ENCODE measurements around the gene DNAJC13. TPM values are rescaled to one million over a fixed set of nuclear protein-coding genes. Genes with fewer than 3 reads are reported as not detected.

DNAJC13 gene
- total RNA-seq, 1 experiment from 2014 or later, result 18.1 TPM

- Histone ChIP-seq H2BK5ac (ENCODE audit: insufficient read length, low read length) (no peak overlapping the region), H3K79me2 (ENCODE audit: insufficient read depth, low read length) (no peaks in the 10 kb centered on the region), H2BK20ac (ENCODE audit: low read depth, low read length, poor library complexity, severe bottlenecking) (no peak overlapping the region), H4K91ac (ENCODE audit: insufficient read length, low read depth, low read length) (no peak overlapping the region), H3K23me2 (ENCODE audit: insufficient read length, low read depth, low read length, poor library complexity, severe bottlenecking) (no peaks in the 10 kb centered on the region), H3K27me3 (ENCODE audit: insufficient read depth, low read length) (no peaks in the 10 kb centered on the region), H3K23ac (ENCODE audit: insufficient read length, low read depth, low read length) (no peak overlapping the region), H2BK120ac (ENCODE audit: low read depth, low read length, poor library complexity, severe bottlenecking) (no peak overlapping the region), H3K9me3 (ENCODE audit: control insufficient read depth, low read depth, low read length) (no peaks in the 10 kb centered on the region), H4K20me1 (ENCODE audit: control insufficient read depth, insufficient read depth, insufficient read length) (no peaks in the 10 kb centered on the region), H3K79me1 (ENCODE audit: insufficient read depth, low read depth, low read length, poor library complexity, severe bottlenecking) (no peaks in the 10 kb centered on the region), H3K18ac (ENCODE audit: insufficient read length, low read depth, low read length) (no peak overlapping the region), H3K14ac (ENCODE audit: insufficient read depth, low read length) (no peak overlapping the region), H3K4ac (ENCODE audit: low read depth, low read length) (no peak overlapping the region), H3K4me1 (ENCODE audit: insufficient read depth, low read length) (peaks cover 8% of the 10 kb centered on the region; the same call in 1 of the 2 replicates), H2AFZ (ENCODE audit: low read length) (no peak overlapping the region), H3K9ac (ENCODE audit: extremely low read depth, insufficient read length, low read length) (no peak overlapping the region), H3K4me2 (ENCODE audit: insufficient read depth, insufficient read length, low read length) (no peak overlapping the region), H2AK5ac (ENCODE audit: insufficient read length, low read length) (no peak overlapping the region), H2BK12ac (ENCODE audit: insufficient read length, low read depth, low read length) (no peak overlapping the region), H4K8ac (replicated peaks; ENCODE audit: insufficient read length, low read depth, low read length) (no peak overlapping the region), H3K56ac (ENCODE audit: insufficient read length, low read depth, low read length) (no peak overlapping the region), H3K27ac (ENCODE audit: insufficient read length, low read depth, low read length) (no peak overlapping the region), H4K5ac (ENCODE audit: insufficient read length, low read depth, low read length) (no peak overlapping the region), H3T11ph (ENCODE audit: low read length) (no peak overlapping the region), H2BK15ac (ENCODE audit: low read depth, low read length) (no peak overlapping the region)
- Mint-ChIP-seq H3K4me1 (peaks cover 14 to 15% of the 10 kb centered on the region in 2 experiments), H3K36me3 (ENCODE audit: insufficient read depth in 1 of 3, low read depth in 3 of 3) (peaks cover 0 to 4% (median 0%) of the 10 kb centered on the region in 3 experiments; a peak in 1 of 7 replicates), H3K27me3 (ENCODE audit: low read depth) (no peaks in the 10 kb centered on the region), H3K9me3 (no peaks in the 10 kb centered on the region), H3K4me3 (no peak overlapping the region), H3K27ac (no peak overlapping the region)
- no peak for TF ChIP-seq CTCF (conservative IDR thresholded peaks at IDR 0.05)
- no CpG with 5 or more reads among the region's 3 CpGs for WGBS (ENCODE audit: extremely low coverage, insufficient read length, low lambda C conversion rate)
- no peak for DNase-seq
Observed at GRCh38 chr3:132550579-132551305, 133.4 kb downstream of the DNAJC13 start.
